ENCODE data around the gene GPC2. TPM values are rescaled to one million over a fixed set of nuclear protein-coding genes. Genes with fewer than 3 reads are reported as not detected.

The GPC2 gene
- total RNA-seq, 4 donors from 2014 or later = 0.66 to 2.7 TPM; not detected in 2

GRCh38 chr7:100209493-100209892, 32.3 kb upstream of the GPC2 start:
- no peak for TF ChIP-seq CTCF (IDR thresholded peaks at IDR 0.05; ENCODE audit: low read depth)

GRCh38 chr7:100208911-100209408, 31.8 kb upstream of the GPC2 start:
- TF ChIP-seq CTCF (IDR thresholded peaks at IDR 0.05; ENCODE audit: low read depth) = no peak

- no peak for TF ChIP-seq CTCF (IDR thresholded peaks at IDR 0.05; ENCODE audit: low read depth)
Observed at GRCh38 chr7:100204454-100204853, 27.3 kb upstream of the GPC2 start.

- TF ChIP-seq CTCF (IDR thresholded peaks at IDR 0.05; ENCODE audit: low read depth) = no peak
Observed at GRCh38 chr7:100200693-100201092, 23.5 kb upstream of the GPC2 start.

GRCh38 chr7:100198266-100198665, 21.1 kb upstream of the GPC2 start:
- no peak for TF ChIP-seq CTCF (IDR thresholded peaks at IDR 0.05; ENCODE audit: low read depth)

GRCh38 chr7:100195222-100195621, 18.0 kb upstream of the GPC2 start:
- TF ChIP-seq CTCF (IDR thresholded peaks at IDR 0.05; ENCODE audit: low read depth) = no peak

- TF ChIP-seq CTCF (IDR thresholded peaks at IDR 0.05; ENCODE audit: low read depth) = no peak
Observed at GRCh38 chr7:100192969-100193368, 15.8 kb upstream of the GPC2 start.

All from subcutaneous adipose tissue (tissue), 4 donors.